Osteoblast (primary cell): ENCODE measurements around the gene SIGLECL1. TPM values are rescaled to one million over a fixed set of nuclear protein-coding genes. Genes with fewer than 3 reads are reported as not detected.

Experiments used
- DNase-seq: peaks from one replicate; pipeline ENCODE4 v3.0.0; 2011; ENCODE audit warnings: low spot score, mixed read lengths; ENCODE audit not compliant: insufficient read length; ENCODE audit errors: missing footprints
- H2AFZ ChIP-seq: 2 replicates; pipeline ENCODE4 v1.6.0; 2011; ENCODE audit warnings: mild to moderate bottlenecking, low read length
- H3K27ac ChIP-seq: 2 replicates; pipeline ENCODE4 v1.5.1; 2011; ENCODE audit warnings: mild to moderate bottlenecking, low read depth, low read length, moderate library complexity
- H3K27me3 ChIP-seq: 2 replicates; pipeline ENCODE4 v1.6.0; 2012; ENCODE audit warnings: mild to moderate bottlenecking, control low read depth, inconsistent platforms, low read length, moderate library complexity; ENCODE audit not compliant: insufficient read depth
- H3K36me3 ChIP-seq: 2 replicates; pipeline ENCODE4 v1.5.1; 2011; ENCODE audit warnings: mild to moderate bottlenecking, low read length, control low read depth, moderate library complexity; ENCODE audit not compliant: insufficient read depth
- H3K4me1 ChIP-seq: 2 replicates; pipeline ENCODE4 v1.5.1; 2011; ENCODE audit warnings: mild to moderate bottlenecking, low read length, control low read depth, moderate library complexity; ENCODE audit not compliant: insufficient read depth
- H3K4me2 ChIP-seq: 2 replicates; pipeline ENCODE4 v1.6.0; 2011; ENCODE audit warnings: mild to moderate bottlenecking, low read length; ENCODE audit not compliant: insufficient read depth
- H3K4me3 ChIP-seq: fragments of 200-600 bp; sonication (generic); 3 replicates; pipeline ENCODE4 v1.5.1; 2012; ENCODE audit warnings: mild to moderate bottlenecking, low read length, inconsistent platforms; ENCODE audit not compliant: insufficient read depth
- H3K79me2 ChIP-seq: 2 replicates; pipeline ENCODE4 v1.6.0; 2012; ENCODE audit warnings: mild to moderate bottlenecking, low read length, control low read depth, inconsistent platforms; ENCODE audit not compliant: insufficient read depth
- H3K9me3 ChIP-seq: 2 replicates; pipeline ENCODE4 v1.5.1; 2011; ENCODE audit warnings: low read depth, low read length, control low read depth
- H4K20me1 ChIP-seq: 2 replicates; pipeline ENCODE4 v1.6.0; 2012; ENCODE audit warnings: mild to moderate bottlenecking, low read length, control low read depth; ENCODE audit not compliant: insufficient read depth
- CTCF ChIP-seq: IDR thresholded peaks from 2 replicates; pipeline ENCODE4 v1.5.1; 2011; ENCODE audit warnings: mild to moderate bottlenecking, low read depth, low read length, moderate library complexity; ENCODE audit errors: extremely low read depth
- total RNA-seq: library from RNA; depleted of rRNA; stranded (reverse); fragments of >200 nt; gene quantifications from 2 replicates; pipeline ENCODE4 v1.2.3, GENCODE V29; 2012

SIGLECL1 gene
- total RNA-seq, 1 donor, result not detected

- Histone ChIP-seq H3K36me3 (no peaks in the 10 kb centered on the region), H3K79me2 (no peaks in the 10 kb centered on the region), H3K4me3 (no peak overlapping the region), H3K4me2 (no peak overlapping the region), H3K27ac (no peak overlapping the region), H3K27me3 (no peaks in the 10 kb centered on the region), H3K4me1 (no peaks in the 10 kb centered on the region), H4K20me1 (no peaks in the 10 kb centered on the region), H3K9me3 (no peaks in the 10 kb centered on the region), H2AFZ (no peak overlapping the region)
- DNase-seq, result no peak
- no peak for TF ChIP-seq CTCF
Observed at GRCh38 chr19:51258165-51259160, 7.6 kb downstream of the SIGLECL1 start.

- no peaks in the 10 kb centered on the region for H3K27me3 ChIP-seq
- H2AFZ ChIP-seq, result no peak overlapping the region
- no peaks in the 10 kb centered on the region for H3K9me3 ChIP-seq
- no peaks in the 10 kb centered on the region for H3K36me3 ChIP-seq
- H3K4me3 ChIP-seq, result no peak overlapping the region
- H3K4me2 ChIP-seq, result no peak overlapping the region
- peak; percentile 47 for DNase-seq
- H3K79me2 ChIP-seq, result no peaks in the 10 kb centered on the region
- peak; percentile 73 for TF ChIP-seq CTCF
- H3K4me1 ChIP-seq, result no peaks in the 10 kb centered on the region
- H3K27ac ChIP-seq, result no peak overlapping the region
- no peaks in the 10 kb centered on the region for H4K20me1 ChIP-seq
Observed at GRCh38 chr19:51259348-51260245, 8.7 kb downstream of the SIGLECL1 start.

DNA sequence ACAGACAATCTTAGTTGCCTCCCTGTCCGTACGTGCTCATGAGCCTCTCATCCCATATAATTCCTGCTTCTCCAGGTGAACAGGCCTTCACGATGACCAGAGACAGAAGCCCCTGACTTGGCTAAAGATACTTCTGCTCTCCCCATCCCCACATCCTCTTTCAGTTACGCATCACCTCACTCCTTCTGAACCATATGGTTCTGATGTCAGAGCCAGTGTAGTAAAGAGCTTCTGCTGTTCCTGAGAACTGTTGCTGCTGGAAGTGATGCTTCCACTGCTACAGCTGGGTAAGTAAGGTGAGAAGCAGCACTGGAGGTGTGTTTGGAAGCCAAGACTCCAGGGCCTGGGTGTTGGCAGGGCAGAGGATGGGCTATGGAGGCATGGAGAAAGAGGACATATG is 12.9 kb downstream of the SIGLECL1 start:
- Histone ChIP-seq H3K4me1 (no peaks in the 10 kb centered on the region), H4K20me1 (no peaks in the 10 kb centered on the region), H3K36me3 (no peaks in the 10 kb centered on the region), H3K79me2 (no peaks in the 10 kb centered on the region), H3K27me3 (no peaks in the 10 kb centered on the region), H3K4me2 (no peak overlapping the region), H3K9me3 (no peaks in the 10 kb centered on the region), H3K27ac (no peak overlapping the region), H2AFZ (no peak overlapping the region), H3K4me3 (no peak overlapping the region)
- TF ChIP-seq CTCF, result no peak
- DNase-seq, result no peak

- no peak overlapping the region for H2AFZ ChIP-seq
- H3K27ac ChIP-seq, result no peak overlapping the region
- no peaks in the 10 kb centered on the region for H3K4me1 ChIP-seq
- H3K79me2 ChIP-seq, result no peaks in the 10 kb centered on the region
- no peak overlapping the region for H3K4me2 ChIP-seq
- no peak for TF ChIP-seq CTCF
- no peaks in the 10 kb centered on the region for H3K9me3 ChIP-seq
- H4K20me1 ChIP-seq, result no peaks in the 10 kb centered on the region
- DNase-seq, result peak; percentile 14
- no peaks in the 10 kb centered on the region for H3K36me3 ChIP-seq
- H3K4me3 ChIP-seq, result no peak overlapping the region
- H3K27me3 ChIP-seq, result no peaks in the 10 kb centered on the region
Observed at GRCh38 chr19:51271067-51271466, 20.2 kb downstream of the SIGLECL1 start.
